HEK293 (cell line): ENCODE measurements around the gene RPS18.

ENCODE experiments used
- REPIN1 ChIP-seq: fragments of 450-650 bp; formaldehyde crosslinking; IDR thresholded peaks from 2 replicates; pipeline ENCODE4 v1.5.1; 2017; ENCODE audit warnings: missing biosample characterization, missing genetic modification characterization, low read depth
- SP2 ChIP-seq: fragments of 450-650 bp; formaldehyde crosslinking; IDR thresholded peaks from 2 replicates; pipeline ENCODE4 v1.5.1; 2016; ENCODE audit warnings: missing biosample characterization, missing genetic modification characterization
- ZBTB10 ChIP-seq: fragments of 450-650 bp; formaldehyde crosslinking; IDR thresholded peaks from 2 replicates; pipeline ENCODE4 v1.5.1; 2016; ENCODE audit warnings: missing biosample characterization, missing genetic modification characterization
- ZBTB44 ChIP-seq: fragments of 450-650 bp; IDR thresholded peaks from 2 replicates; pipeline ENCODE4 v1.5.1; 2018; ENCODE audit warnings: missing biosample characterization, mild to moderate bottlenecking, missing genetic modification characterization
- ZNF10 ChIP-seq: fragments of 450-650 bp; formaldehyde crosslinking; IDR thresholded peaks from 2 replicates; pipeline ENCODE4 v1.5.1; 2017; ENCODE audit warnings: missing biosample characterization, missing genetic modification characterization
- ZNF221 ChIP-seq: fragments of 450-650 bp; formaldehyde crosslinking; IDR thresholded peaks from 2 replicates; pipeline ENCODE4 v1.5.1; 2017; ENCODE audit warnings: missing biosample characterization, missing genetic modification characterization, borderline replicate concordance
- ZNF266 ChIP-seq: fragments of 450-650 bp; formaldehyde crosslinking; IDR thresholded peaks from 2 replicates; pipeline ENCODE4 v1.5.1; 2016; ENCODE audit warnings: missing biosample characterization, missing genetic modification characterization, low read depth
- ZNF292 ChIP-seq: fragments of 450-650 bp; formaldehyde crosslinking; IDR thresholded peaks from 2 replicates; pipeline ENCODE4 v1.5.1; 2016; ENCODE audit warnings: low read depth, missing biosample characterization, missing genetic modification characterization, borderline replicate concordance
- ZNF311 ChIP-seq: fragments of 450-650 bp; formaldehyde crosslinking; IDR thresholded peaks from 2 replicates; pipeline ENCODE4 v1.5.1; 2017; ENCODE audit warnings: missing biosample characterization, missing genetic modification characterization, borderline replicate concordance
- ZNF514 ChIP-seq: fragments of 450-650 bp; formaldehyde crosslinking; IDR thresholded peaks from 2 replicates; pipeline ENCODE4 v1.5.1; 2016; ENCODE audit warnings: missing biosample characterization, missing genetic modification characterization
- ZNF555 ChIP-seq: fragments of 450-650 bp; formaldehyde crosslinking; conservative IDR thresholded peaks from 2 replicates; pipeline ENCODE4 v1.5.1; 2017; ENCODE audit warnings: missing biosample characterization, mild to moderate bottlenecking, missing genetic modification characterization, inconsistent platforms
- ZNF629 ChIP-seq: fragments of 450-650 bp; formaldehyde crosslinking; IDR thresholded peaks from 2 replicates; pipeline ENCODE4 v1.5.1; 2017; ENCODE audit warnings: missing biosample characterization, missing genetic modification characterization
- ZNF639 ChIP-seq: fragments of 450-650 bp; formaldehyde crosslinking; IDR thresholded peaks from 2 replicates; pipeline ENCODE4 v1.5.1; 2016; ENCODE audit warnings: missing biosample characterization, missing genetic modification characterization
- ZNF747 ChIP-seq: fragments of 450-650 bp; formaldehyde crosslinking; IDR thresholded peaks from 2 replicates; pipeline ENCODE4 v1.5.1; 2016; ENCODE audit warnings: missing biosample characterization, missing genetic modification characterization
- TF ChIP-seq, protein P1 (sequence below): fragments of 450-650 bp; formaldehyde crosslinking; IDR thresholded peaks from 2 replicates; pipeline ENCODE4; 2016; ENCODE audit warnings: missing biosample characterization, missing genetic modification characterization
- TF ChIP-seq, protein P2 (sequence below): fragments of 450-650 bp; formaldehyde crosslinking; IDR thresholded peaks from 2 replicates; pipeline ENCODE4 v1.5.1; 2016; ENCODE audit warnings: missing biosample characterization, missing genetic modification characterization
- TF ChIP-seq, protein P3 (sequence below): fragments of 450-650 bp; formaldehyde crosslinking; IDR thresholded peaks from 2 replicates; pipeline ENCODE4 v1.5.1; 2016; ENCODE audit warnings: missing biosample characterization, missing genetic modification characterization
- TF ChIP-seq, protein P4 (sequence below): fragments of 450-650 bp; formaldehyde crosslinking; IDR thresholded peaks from 2 replicates; pipeline ENCODE4 v1.5.0; 2017; ENCODE audit warnings: missing biosample characterization, missing genetic modification characterization, borderline replicate concordance
- TF ChIP-seq, protein P5 (sequence below): fragments of 450-650 bp; formaldehyde crosslinking; IDR thresholded peaks from 2 replicates; pipeline ENCODE4 v1.5.1; 2016; ENCODE audit warnings: missing biosample characterization, missing genetic modification characterization

Gene RPS18

DNA sequence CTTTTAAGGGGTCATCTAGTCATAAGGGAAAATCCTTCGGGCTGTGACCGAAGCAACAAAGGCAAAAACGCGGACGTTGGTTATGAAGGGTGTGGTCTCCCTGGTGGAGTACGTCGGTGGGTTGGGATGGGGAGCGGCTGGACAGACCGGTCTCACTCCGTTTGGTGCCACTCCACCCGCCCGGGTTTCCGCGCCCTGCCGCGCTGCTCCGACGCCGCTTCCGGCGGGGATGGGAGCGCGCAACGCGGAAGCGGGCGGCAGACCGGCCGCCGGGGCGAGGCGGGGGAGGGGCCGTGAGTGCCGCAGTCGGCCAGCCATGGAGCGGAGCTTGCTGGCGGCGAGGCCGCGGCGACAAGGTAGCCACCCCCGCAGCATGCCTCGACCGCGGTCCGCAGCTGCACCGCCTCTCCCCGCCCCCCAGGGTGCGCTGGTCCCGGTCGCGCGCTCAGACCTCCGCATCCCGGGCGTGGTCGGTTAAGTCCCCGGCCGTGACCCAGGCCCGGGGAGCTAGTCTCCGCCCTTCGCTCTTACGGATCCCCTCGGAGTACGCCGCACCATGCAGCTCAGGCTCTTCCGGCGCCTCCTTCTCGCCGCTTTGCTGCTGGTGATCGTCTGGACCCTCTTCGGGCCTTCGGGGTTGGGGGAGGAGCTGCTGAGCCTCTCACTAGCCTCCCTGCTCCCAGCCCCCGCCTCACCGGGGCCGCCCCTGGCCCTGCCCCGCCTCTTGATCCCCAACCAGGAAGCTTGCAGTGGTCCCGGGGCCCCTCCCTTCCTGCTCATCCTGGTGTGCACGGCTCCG is 5.2 kb downstream of the RPS18 start, which contains the start of gene B3GALT4 (continued):
- TF ChIP-seq, protein P1, sequence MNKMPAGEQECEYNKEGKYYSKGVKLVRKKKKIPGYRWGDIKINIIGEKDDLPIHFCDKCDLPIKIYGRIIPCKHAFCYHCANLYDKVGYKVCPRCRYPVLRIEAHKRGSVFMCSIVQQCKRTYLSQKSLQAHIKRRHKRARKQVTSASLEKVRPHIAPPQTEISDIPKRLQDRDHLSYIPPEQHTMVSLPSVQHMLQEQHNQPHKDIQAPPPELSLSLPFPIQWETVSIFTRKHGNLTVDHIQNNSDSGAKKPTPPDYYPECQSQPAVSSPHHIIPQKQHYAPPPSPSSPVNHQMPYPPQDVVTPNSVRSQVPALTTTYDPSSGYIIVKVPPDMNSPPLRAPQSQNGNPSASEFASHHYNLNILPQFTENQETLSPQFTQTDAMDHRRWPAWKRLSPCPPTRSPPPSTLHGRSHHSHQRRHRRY (tag by site-specific recombination) = no peak
- TF ChIP-seq, protein P2, sequence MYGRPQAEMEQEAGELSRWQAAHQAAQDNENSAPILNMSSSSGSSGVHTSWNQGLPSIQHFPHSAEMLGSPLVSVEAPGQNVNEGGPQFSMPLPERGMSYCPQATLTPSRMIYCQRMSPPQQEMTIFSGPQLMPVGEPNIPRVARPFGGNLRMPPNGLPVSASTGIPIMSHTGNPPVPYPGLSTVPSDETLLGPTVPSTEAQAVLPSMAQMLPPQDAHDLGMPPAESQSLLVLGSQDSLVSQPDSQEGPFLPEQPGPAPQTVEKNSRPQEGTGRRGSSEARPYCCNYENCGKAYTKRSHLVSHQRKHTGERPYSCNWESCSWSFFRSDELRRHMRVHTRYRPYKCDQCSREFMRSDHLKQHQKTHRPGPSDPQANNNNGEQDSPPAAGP = peak; percentile 82
- no peak for TF ChIP-seq ZNF639
- TF ChIP-seq, protein P3, sequence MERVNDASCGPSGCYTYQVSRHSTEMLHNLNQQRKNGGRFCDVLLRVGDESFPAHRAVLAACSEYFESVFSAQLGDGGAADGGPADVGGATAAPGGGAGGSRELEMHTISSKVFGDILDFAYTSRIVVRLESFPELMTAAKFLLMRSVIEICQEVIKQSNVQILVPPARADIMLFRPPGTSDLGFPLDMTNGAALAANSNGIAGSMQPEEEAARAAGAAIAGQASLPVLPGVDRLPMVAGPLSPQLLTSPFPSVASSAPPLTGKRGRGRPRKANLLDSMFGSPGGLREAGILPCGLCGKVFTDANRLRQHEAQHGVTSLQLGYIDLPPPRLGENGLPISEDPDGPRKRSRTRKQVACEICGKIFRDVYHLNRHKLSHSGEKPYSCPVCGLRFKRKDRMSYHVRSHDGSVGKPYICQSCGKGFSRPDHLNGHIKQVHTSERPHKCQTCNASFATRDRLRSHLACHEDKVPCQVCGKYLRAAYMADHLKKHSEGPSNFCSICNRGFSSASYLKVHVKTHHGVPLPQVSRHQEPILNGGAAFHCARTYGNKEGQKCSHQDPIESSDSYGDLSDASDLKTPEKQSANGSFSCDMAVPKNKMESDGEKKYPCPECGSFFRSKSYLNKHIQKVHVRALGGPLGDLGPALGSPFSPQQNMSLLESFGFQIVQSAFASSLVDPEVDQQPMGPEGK (tag by site-specific recombination) = peak; percentile 87
- TF ChIP-seq SP2 (tag by site-specific recombination) = peak; percentile 86
- TF ChIP-seq REPIN1 (tag by site-specific recombination) = 0 out of 2 replicates have a peak, but pooled peaks have one; percentile 63
- no peak for TF ChIP-seq ZNF311 (tag by site-specific recombination)
- no peak for TF ChIP-seq ZNF266
- TF ChIP-seq, protein P4, sequence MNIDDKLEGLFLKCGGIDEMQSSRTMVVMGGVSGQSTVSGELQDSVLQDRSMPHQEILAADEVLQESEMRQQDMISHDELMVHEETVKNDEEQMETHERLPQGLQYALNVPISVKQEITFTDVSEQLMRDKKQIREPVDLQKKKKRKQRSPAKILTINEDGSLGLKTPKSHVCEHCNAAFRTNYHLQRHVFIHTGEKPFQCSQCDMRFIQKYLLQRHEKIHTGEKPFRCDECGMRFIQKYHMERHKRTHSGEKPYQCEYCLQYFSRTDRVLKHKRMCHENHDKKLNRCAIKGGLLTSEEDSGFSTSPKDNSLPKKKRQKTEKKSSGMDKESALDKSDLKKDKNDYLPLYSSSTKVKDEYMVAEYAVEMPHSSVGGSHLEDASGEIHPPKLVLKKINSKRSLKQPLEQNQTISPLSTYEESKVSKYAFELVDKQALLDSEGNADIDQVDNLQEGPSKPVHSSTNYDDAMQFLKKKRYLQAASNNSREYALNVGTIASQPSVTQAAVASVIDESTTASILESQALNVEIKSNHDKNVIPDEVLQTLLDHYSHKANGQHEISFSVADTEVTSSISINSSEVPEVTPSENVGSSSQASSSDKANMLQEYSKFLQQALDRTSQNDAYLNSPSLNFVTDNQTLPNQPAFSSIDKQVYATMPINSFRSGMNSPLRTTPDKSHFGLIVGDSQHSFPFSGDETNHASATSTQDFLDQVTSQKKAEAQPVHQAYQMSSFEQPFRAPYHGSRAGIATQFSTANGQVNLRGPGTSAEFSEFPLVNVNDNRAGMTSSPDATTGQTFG (tag by site-specific recombination) = no peak
- peak; percentile 81 for TF ChIP-seq ZBTB44
- TF ChIP-seq ZNF555 (tag by site-specific recombination) = no peak
- TF ChIP-seq ZNF221 (tag by site-specific recombination) = peak; percentile 34; the same call in 1 of the 2 replicates
- no peak for TF ChIP-seq ZNF747
- TF ChIP-seq ZNF514 (tag by site-specific recombination) = no peak
- no peak for TF ChIP-seq ZNF10 (tag by site-specific recombination)
- TF ChIP-seq, protein P5, sequence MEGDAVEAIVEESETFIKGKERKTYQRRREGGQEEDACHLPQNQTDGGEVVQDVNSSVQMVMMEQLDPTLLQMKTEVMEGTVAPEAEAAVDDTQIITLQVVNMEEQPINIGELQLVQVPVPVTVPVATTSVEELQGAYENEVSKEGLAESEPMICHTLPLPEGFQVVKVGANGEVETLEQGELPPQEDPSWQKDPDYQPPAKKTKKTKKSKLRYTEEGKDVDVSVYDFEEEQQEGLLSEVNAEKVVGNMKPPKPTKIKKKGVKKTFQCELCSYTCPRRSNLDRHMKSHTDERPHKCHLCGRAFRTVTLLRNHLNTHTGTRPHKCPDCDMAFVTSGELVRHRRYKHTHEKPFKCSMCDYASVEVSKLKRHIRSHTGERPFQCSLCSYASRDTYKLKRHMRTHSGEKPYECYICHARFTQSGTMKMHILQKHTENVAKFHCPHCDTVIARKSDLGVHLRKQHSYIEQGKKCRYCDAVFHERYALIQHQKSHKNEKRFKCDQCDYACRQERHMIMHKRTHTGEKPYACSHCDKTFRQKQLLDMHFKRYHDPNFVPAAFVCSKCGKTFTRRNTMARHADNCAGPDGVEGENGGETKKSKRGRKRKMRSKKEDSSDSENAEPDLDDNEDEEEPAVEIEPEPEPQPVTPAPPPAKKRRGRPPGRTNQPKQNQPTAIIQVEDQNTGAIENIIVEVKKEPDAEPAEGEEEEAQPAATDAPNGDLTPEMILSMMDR = peak; percentile 97
- no peak for TF ChIP-seq ZNF292 (tag by site-specific recombination)
- no peak for TF ChIP-seq ZBTB10
- TF ChIP-seq ZNF629 = peak; percentile 68
